Cardiac muscle cell (in vitro differentiated cells and primary cell): ENCODE results near the gene METTL26. TPM values are rescaled to one million over a fixed set of nuclear protein-coding genes. Genes with fewer than 3 reads are reported as not detected.

Source experiments
- DNase-seq, 2 donors: peaks; one replicate each; pipeline versions ENCODE4 v3.0.0 to v3.0.0-alpha.2; 2010 to 2017; ENCODE audit warnings: low read depth in 1 of 2, low spot score in 1 of 2
- H3K27ac ChIP-seq: fragments of 200-600 bp; sonication (generic); 2 replicates; pipeline ENCODE4 v1.5.1; 2016
- H3K27me3 ChIP-seq: fragments of 200-600 bp; sonication (generic); 2 replicates; pipeline ENCODE4 v1.6.0; 2016; ENCODE audit warnings: control low read depth
- H3K36me3 ChIP-seq: fragments of 200-600 bp; sonication (generic); 2 replicates; pipeline ENCODE4 v1.5.1; 2016; ENCODE audit warnings: control low read depth
- H3K4me1 ChIP-seq: fragments of 200-600 bp; sonication (generic); 2 replicates; pipeline ENCODE4 v1.8.1; 2017; ENCODE audit warnings: low read depth, mild to moderate bottlenecking, mixed run types
- H3K4me3 ChIP-seq: fragments of 200-600 bp; sonication (generic); 2 replicates; pipeline ENCODE4 v1.5.1; 2016; ENCODE audit warnings: mild to moderate bottlenecking
- H3K9me3 ChIP-seq: fragments of 200-600 bp; sonication (generic); 2 replicates; pipeline ENCODE4 v1.5.1; 2017; ENCODE audit warnings: low read depth, mild to moderate bottlenecking, control low read depth
- CTCF ChIP-seq: IDR thresholded peaks from 2 replicates; pipeline ENCODE4 v1.5.1; 2012; ENCODE audit warnings: low read depth, mild to moderate bottlenecking, low read length
- polyA plus RNA-seq: library from polyadenylated mRNA; unstranded; fragments of >200 nt; fragmentation: Nextera tagmentation; extraction: Ambion mirVana; gene quantifications from 2 replicates; pipeline ENCODE4 v1.2.1, GENCODE V29; 2016
- total RNA-seq: library from RNA; depleted of rRNA; stranded (reverse); fragments of >200 nt; gene quantifications from 2 replicates; pipeline ENCODE4 v1.2.3, GENCODE V29; 2016

The METTL26 gene
- total and polyA plus RNA-seq, 2 experiments from 2014 or later = 153 to 196 TPM

- H3K27me3 ChIP-seq = no peaks in the 10 kb centered on the region
- no peaks in the 10 kb centered on the region for H3K9me3 ChIP-seq
- no peak overlapping the region for H3K27ac ChIP-seq
- peaks cover 13% of the 10 kb centered on the region for H3K4me1 ChIP-seq
- TF ChIP-seq CTCF = no peak
- no peak overlapping the region for H3K4me3 ChIP-seq
- DNase-seq = no peak
- H3K36me3 ChIP-seq = no peaks in the 10 kb centered on the region
Measured at GRCh38 chr16:591892-592517, 44.1 kb downstream of the METTL26 start.

- no peaks in the 10 kb centered on the region for H3K27me3 ChIP-seq
- H3K4me1 ChIP-seq = peaks cover 13% of the 10 kb centered on the region
- no peaks in the 10 kb centered on the region for H3K9me3 ChIP-seq
- no peak overlapping the region for H3K4me3 ChIP-seq
- H3K27ac ChIP-seq = no peak overlapping the region
- DNase-seq = no peak
- TF ChIP-seq CTCF = no peak
- no peaks in the 10 kb centered on the region for H3K36me3 ChIP-seq
Measured at GRCh38 chr16:591231-591630, 44.9 kb downstream of the METTL26 start.

- no peaks in the 10 kb centered on the region for H3K36me3 ChIP-seq
- DNase-seq = no peak
- no peak for TF ChIP-seq CTCF
- no peak overlapping the region for H3K27ac ChIP-seq
- H3K9me3 ChIP-seq = no peaks in the 10 kb centered on the region
- no peaks in the 10 kb centered on the region for H3K27me3 ChIP-seq
- H3K4me1 ChIP-seq = peaks cover 13% of the 10 kb centered on the region
- H3K4me3 ChIP-seq = peak overlapping the region; percentile 78
Measured at GRCh38 chr16:590815-591200, 45.3 kb downstream of the METTL26 start.

- H3K27ac ChIP-seq = peak overlapping the region; percentile 87
- DNase-seq = peak; percentile 64 to 66
Measured at GRCh38 chr16:590188-590814, 45.8 kb downstream of the METTL26 start.

GRCh38 chr16:589658-590187 is 46.4 kb downstream of the METTL26 start, which contains the start of gene RAB40C:
RAB40C (plus strand) TSS chr16:590066; CDS start chr16:590292, 226 bp downstream.
- peak; percentile 99 for DNase-seq
- Histone ChIP-seq H3K27ac (peak within 1 kb of the TSS; percentile 98), H3K9me3 (no peaks in the 10 kb centered on the region), H3K4me1 (peaks cover 13% of the 10 kb centered on the region), H3K36me3 (no peaks in the 10 kb centered on the region), H3K4me3 (peak within 1 kb of the TSS; percentile 80), H3K27me3 (no peaks in the 10 kb centered on the region)
- TF ChIP-seq CTCF = no peak

More at GRCh38 chr16:590188-590814, 45.8 kb downstream of the METTL26 start:
- no peak for TF ChIP-seq CTCF
- Histone ChIP-seq H3K9me3 (no peaks in the 10 kb centered on the region), H3K27me3 (no peaks in the 10 kb centered on the region), H3K4me1 (peaks cover 13% of the 10 kb centered on the region), H3K4me3 (peak overlapping the region; percentile 78), H3K36me3 (no peaks in the 10 kb centered on the region)
